GM12878 (cell line): ENCODE data around the gene LGALS4. TPM values are rescaled to one million over a fixed set of nuclear protein-coding genes. Genes with fewer than 3 reads are reported as not detected.

Experiments used
- ATAC-seq: fragments of 200-7000 bp; cut with Tn5 transposase; 3 replicates; pipeline ENCODE4 v1.9.1; 2020; ENCODE audit warnings: mild to moderate bottlenecking, moderate library complexity
- BruUV-seq: library from RNA; stranded (reverse); fragments of 400-500 nt; replicated peaks from 2 replicates; lab custom pipeline; 2021; lab: Mats Ljungman, UMichigan
- CTCF ChIA-PET: fragments of 300-600 bp; sonication (Branson Sonifier 250); formaldehyde crosslinking; extraction: SDS; loops from one replicate; lab custom pipeline; 2021; ENCODE audit warnings: inconsistent platforms; lab: Yijun Ruan, JAX
- POLR2A ChIA-PET: fragments of 350-600 bp; formaldehyde crosslinking; extraction: SDS; loops from one replicate; lab custom pipeline; 2021; ENCODE audit warnings: inconsistent platforms; lab: Charles Lee
- RAD21 ChIA-PET: fragments of 300-600 bp; sonication (Branson Sonifier 250); formaldehyde crosslinking; loops from one replicate; lab custom pipeline; 2023; ENCODE audit warnings: antibody characterized with exemption; ENCODE audit not compliant: unreplicated experiment; lab: Charles Lee
- SMC1A ChIA-PET: fragments of 300-600 bp; sonication (Branson Sonifier 250); formaldehyde crosslinking; loops from one replicate; lab custom pipeline; 2023; ENCODE audit not compliant: unreplicated experiment, uncharacterized antibody; lab: Charles Lee
- DNase-seq: peaks from one replicate; pipeline ENCODE4 v3.0.0-alpha.2; 2011; ENCODE audit warnings: low read depth, low spot score
- FAIRE-seq: peaks from 3 replicates; lab custom pipeline; 2011; peaks lifted over from hg19 to GRCh38; lab: Jason Lieb, UNC
- H2AFZ ChIP-seq: 2 replicates; pipeline ENCODE4 v1.6.0; 2011; ENCODE audit warnings: low read depth, low read length, control low read depth; ENCODE audit not compliant: control insufficient read depth
- H3K27ac ChIP-seq: 2 replicates; pipeline ENCODE4 v1.5.1; 2011; ENCODE audit warnings: control low read depth; ENCODE audit not compliant: control insufficient read depth, insufficient read depth
- H3K27me3 ChIP-seq, 2 experiments: replicated peaks in 1 of 2; 2 replicates each; pipeline versions ENCODE4 v1.6.0 to v1.6.1; 2011; ENCODE audit warnings: low read length in 1 of 2; ENCODE audit not compliant: control insufficient read depth in 2 of 2, insufficient read depth in 2 of 2
- H3K36me3 ChIP-seq, 2 experiments: 2 replicates each; pipeline ENCODE4 v1.5.1; 2011; ENCODE audit warnings: low read length in 1 of 2; ENCODE audit not compliant: control insufficient read depth in 2 of 2, insufficient read depth in 2 of 2
- H3K4me1 ChIP-seq: 2 replicates; pipeline ENCODE4 v1.6.1; 2011; ENCODE audit warnings: mild to moderate bottlenecking, low read length, moderate library complexity, mixed read lengths; ENCODE audit not compliant: control insufficient read depth, insufficient read depth
- H3K4me2 ChIP-seq: 2 replicates; pipeline ENCODE4 v1.6.0; 2011; ENCODE audit warnings: control low read depth; ENCODE audit not compliant: control insufficient read depth, insufficient read depth
- H3K4me3 ChIP-seq: fragments of 200-600 bp; sonication (generic); 2 replicates; pipeline ENCODE4 v1.5.1; 2016
- H3K79me2 ChIP-seq: 2 replicates; pipeline ENCODE4 v1.6.0; 2011; ENCODE audit warnings: low read length; ENCODE audit not compliant: control insufficient read depth, insufficient read depth
- H3K9ac ChIP-seq: 2 replicates; pipeline ENCODE4 v1.8.0; 2011; ENCODE audit warnings: low read length, control low read depth, mixed read lengths; ENCODE audit not compliant: control insufficient read depth, insufficient read depth
- H3K9me3 ChIP-seq: replicated peaks from 3 replicates; pipeline ENCODE4 v1.5.1; 2011; ENCODE audit warnings: mild to moderate bottlenecking, low read length; ENCODE audit not compliant: control insufficient read depth, insufficient read depth
- H4K20me1 ChIP-seq: 2 replicates; pipeline ENCODE4 v1.6.0; 2011; ENCODE audit not compliant: control insufficient read depth, insufficient read depth
- BCLAF1 ChIP-seq: fragments of 450-650 bp; IDR thresholded peaks from 2 replicates; pipeline ENCODE4 v1.6.1; 2017; ENCODE audit warnings: antibody characterized with exemption, mild to moderate bottlenecking, moderate library complexity
- BMI1 ChIP-seq: fragments of 450-650 bp; IDR thresholded peaks from 2 replicates; pipeline ENCODE4 v1.6.1; 2016; ENCODE audit warnings: mild to moderate bottlenecking, moderate library complexity, borderline replicate concordance
- CBX3 ChIP-seq: fragments of 200-600 bp; sonication (generic); IDR thresholded peaks from 2 replicates; pipeline ENCODE4 v1.6.1; 2016; ENCODE audit warnings: low read depth, borderline replicate concordance
- CHD1 ChIP-seq: IDR thresholded peaks from 2 replicates; pipeline ENCODE4 v1.6.1; 2012; ENCODE audit warnings: low read depth, low read length, improper control_type of control experiment
- EZH2 ChIP-seq: IDR thresholded peaks from 2 replicates; pipeline ENCODE4 v1.6.1; 2012; ENCODE audit warnings: low read depth, mild to moderate bottlenecking, control low read depth, inconsistent platforms, low read length, borderline replicate concordance; ENCODE audit not compliant: control insufficient read depth
- GABPA ChIP-seq: IDR thresholded peaks from 2 replicates; pipeline ENCODE4 v1.6.1; 2014; ENCODE audit warnings: antibody characterized with exemption, low read depth, mild to moderate bottlenecking, inconsistent platforms
- HDGF ChIP-seq: fragments of 450-650 bp; IDR thresholded peaks from 2 replicates; pipeline ENCODE4 v1.6.1; 2016; ENCODE audit warnings: antibody characterized with exemption
- IKZF2 ChIP-seq, 2 experiments: fragments of 450-650 bp; IDR thresholded peaks; 2 replicates each; pipeline ENCODE4 v1.6.1; 2017; ENCODE audit warnings: mild to moderate bottlenecking in 2 of 2, moderate library complexity in 2 of 2
- KAT2A ChIP-seq: conservative IDR thresholded peaks from 2 replicates; pipeline ENCODE4 v1.6.1; 2011; ENCODE audit warnings: low read depth, low read length; ENCODE audit not compliant: control insufficient read depth
- NFXL1 ChIP-seq: fragments of 450-650 bp; IDR thresholded peaks from 2 replicates; pipeline ENCODE4 v1.6.1; 2017; ENCODE audit warnings: antibody characterized with exemption, mild to moderate bottlenecking, borderline replicate concordance
- NFYA ChIP-seq: IDR thresholded peaks from 2 replicates; pipeline ENCODE4 v1.6.1; 2011; ENCODE audit warnings: low read depth, mild to moderate bottlenecking, low read length, improper control_type of control experiment, borderline replicate concordance
- SMAD1 ChIP-seq: fragments of 450-650 bp; IDR thresholded peaks from 2 replicates; pipeline ENCODE4 v1.6.1; 2018; ENCODE audit warnings: mild to moderate bottlenecking, low read depth; ENCODE audit not compliant: partially characterized antibody
- SP1 ChIP-seq: IDR thresholded peaks from one replicate; pipeline ENCODE4 v1.6.1; 2011; ENCODE audit warnings: low read depth, low read length
- TCF3 ChIP-seq: IDR thresholded peaks from 2 replicates; pipeline ENCODE4 v1.6.1; 2012; ENCODE audit warnings: low read depth, mild to moderate bottlenecking, low read length, borderline replicate concordance; ENCODE audit not compliant: insufficient read depth
- ZNF274 ChIP-seq: IDR thresholded peaks from one replicate; pipeline ENCODE4 v1.8.0; 2011; ENCODE audit not compliant: insufficient read length, insufficient read depth
- ZNF687 ChIP-seq: fragments of 450-650 bp; IDR thresholded peaks from 2 replicates; pipeline ENCODE4 v1.6.1; 2017; ENCODE audit warnings: mild to moderate bottlenecking, moderate library complexity
- WGBS: methylation state at CpG from one replicate; pipeline ENCODE4 v1.1.6; 2016; ENCODE audit warnings: low lambda C conversion rate; ENCODE audit not compliant: insufficient replicate concordance, insufficient coverage; ENCODE audit errors: missing lambda C conversion rate; 5-methylcytosine and 5-hydroxymethylcytosine counted together
- in situ Hi-C: fragments of 300-500 bp; cut with MboI; formaldehyde crosslinking; loops from 9 replicates; pipeline ENCODE4 v1.14.3; 2018; ENCODE audit warnings: mixed read lengths
- intact Hi-C: fragments of 100-400 bp; cut with micrococcal nuclease; formaldehyde crosslinking; loops from one replicate; pipeline ENCODE4 v1.14.2; 2022; ENCODE audit not compliant: unreplicated experiment
- polyA plus RNA-seq, 11 experiments: library from polyadenylated mRNA; depleted of rRNA in 4 of 11; unstranded in 6 of 11; stranded (reverse) in 5 of 11; fragments of >200 nt; fragmentation: Nextera tagmentation in 4 of 11; fragmentation: Illumina TruSeq in 1 of 11; extraction: Ambion mirVana in 4 of 11; extraction: Trizol in 1 of 11; gene quantifications; 1 replicate in 1 of 11; 2 replicates in 10 of 11; pipeline versions ENCODE4 v1.2.1 to v1.2.3, GENCODE V29; 2011 to 2016; ENCODE audit warnings: inconsistent platforms in 2 of 11, missing spikeins in 2 of 11, low read depth in 1 of 11
- total RNA-seq, 4 experiments: library from RNA; depleted of rRNA in 3 of 4; stranded (reverse); fragments of >200 nt in 3 of 4; fragmentation: Illumina TruSeq in 1 of 4; extraction: Trizol in 1 of 4; gene quantifications; 2 replicates each; pipeline versions ENCODE4 v1.2.1 to v1.2.3, GENCODE V29; 2013 to 2021
- TF ChIP-seq, protein P1 (sequence below): fragments of 450-650 bp; IDR thresholded peaks from 2 replicates; pipeline ENCODE4 v1.6.1; 2016; ENCODE audit warnings: mild to moderate bottlenecking

LGALS4 gene
- total and polyA plus RNA-seq, 10 of the 15 experiments (the other 5 are each of a cell fraction or from before 2014, with no cell fraction given), result 0.13 to 2.1 (median 0.26) TPM; not detected in 4

DNA sequence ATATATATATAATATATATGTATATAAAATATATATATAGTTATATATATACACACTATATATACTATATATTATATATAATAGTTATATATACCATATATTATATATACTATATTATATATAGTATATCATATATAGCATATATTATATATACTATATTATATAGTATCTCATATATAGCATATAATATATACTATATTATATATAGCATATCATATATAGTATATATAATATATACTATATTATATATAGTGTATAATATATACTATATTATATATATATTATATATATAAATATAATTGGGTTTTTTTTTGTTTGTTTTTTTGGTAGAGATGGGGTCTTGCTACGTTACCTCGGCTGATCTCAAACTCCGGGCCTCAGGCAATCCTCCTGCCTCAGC is 48.6 kb upstream of the LGALS4 start:
- Histone ChIP-seq H3K79me2 (no peaks in the 10 kb centered on the region), H4K20me1 (no peaks in the 10 kb centered on the region), H3K27me3 (no peaks in the 10 kb centered on the region), H3K27ac (no peak overlapping the region), H3K9ac (no peak overlapping the region), H3K36me3 (no peaks in the 10 kb centered on the region), H2AFZ (no peak overlapping the region), H3K9me3 (no peaks in the 10 kb centered on the region), H3K4me2 (no peak overlapping the region), H3K4me1 (peaks cover 49% of the 10 kb centered on the region), H3K4me3 (no peak overlapping the region)
- no TSS peak for BruUV-seq
- ChIA-PET POLR2A (interaction anchor here (0.7 to 9.7 kb wide), 5 partner anchors 8 to 18 kb away, joined by 3 to 144 read pairs (median 7); partner anchors contain the start of gene RINL), SMC1A (interaction anchor here (0.9 to 4.7 kb wide), 5 partner anchors 8 to 310 kb away, joined by 3 to 44 read pairs (median 5); partner anchors contain the start of gene ECH1), RAD21 (interaction anchor here (0.9 to 2.3 kb wide), 4 partner anchors 8 to 214 kb away, joined by 3 to 13 read pairs (median 6); partner anchors contain the start of genes ACTN4 and ECH1), CTCF (interaction anchor here (1.5 to 1.7 kb wide), 3 partner anchors 8 to 26 kb away, joined by 3 to 9 read pairs (median 5); no protein-coding TSS in a partner anchor)
- no peak for DNase-seq
- no peak for ATAC-seq
- 100% methylated on average over 3 of the region's 3 CpGs for WGBS
- in situ Hi-C loops (no loop called here), intact Hi-C loops (no loop called here)
- no peak for FAIRE-seq
- TF ChIP-seq, protein P1, sequence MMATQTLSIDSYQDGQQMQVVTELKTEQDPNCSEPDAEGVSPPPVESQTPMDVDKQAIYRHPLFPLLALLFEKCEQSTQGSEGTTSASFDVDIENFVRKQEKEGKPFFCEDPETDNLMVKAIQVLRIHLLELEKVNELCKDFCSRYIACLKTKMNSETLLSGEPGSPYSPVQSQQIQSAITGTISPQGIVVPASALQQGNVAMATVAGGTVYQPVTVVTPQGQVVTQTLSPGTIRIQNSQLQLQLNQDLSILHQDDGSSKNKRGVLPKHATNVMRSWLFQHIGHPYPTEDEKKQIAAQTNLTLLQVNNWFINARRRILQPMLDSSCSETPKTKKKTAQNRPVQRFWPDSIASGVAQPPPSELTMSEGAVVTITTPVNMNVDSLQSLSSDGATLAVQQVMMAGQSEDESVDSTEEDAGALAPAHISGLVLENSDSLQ, result no peak
- TF ChIP-seq GABPA, result no peak
- TF ChIP-seq ZNF687, result no peak
- no peak for TF ChIP-seq HDGF
- no peak for TF ChIP-seq IKZF2 (IDR thresholded peaks at IDR 0.05)
- no peak for TF ChIP-seq NFYA
- TF ChIP-seq CBX3, result no peak
- no peak for TF ChIP-seq TCF3
- no peak for TF ChIP-seq SMAD1
- no peak for TF ChIP-seq CHD1
- TF ChIP-seq BMI1, result no peak
- TF ChIP-seq NFXL1, result no peak
- TF ChIP-seq BCLAF1, result no peak
- no peak for TF ChIP-seq KAT2A
- TF ChIP-seq EZH2, result no peak
- no peak for TF ChIP-seq ZNF274
- no peak for TF ChIP-seq SP1
